GM21619 (cell line): Measurements from ENCODE around the gene SLC6A1.
"Not testable (repeated sequence)": the region's sequence is repeated elsewhere in the genome, so short reads cannot be mapped to it uniquely, and the experiment has no call there.

Experiments
- ATAC-seq: cut with Tn5 transposase; IDR thresholded peaks from one replicate; pipeline ENCODE4 v1.9.1; 2021; ENCODE audit not compliant: unreplicated experiment

The SLC6A1 gene

GRCh38 chr3:11057655-11058054 is 65.1 kb downstream of the SLC6A1 start:
- no peak for ATAC-seq

GRCh38 chr3:11059090-11059798 is 66.7 kb downstream of the SLC6A1 start:
- no peak for ATAC-seq

- no peak for ATAC-seq
Measured at GRCh38 chr3:11059799-11060115, 67.2 kb downstream of the SLC6A1 start.

- no peak for ATAC-seq
Measured at GRCh38 chr3:11060500-11061251, 68.1 kb downstream of the SLC6A1 start.

DNA sequence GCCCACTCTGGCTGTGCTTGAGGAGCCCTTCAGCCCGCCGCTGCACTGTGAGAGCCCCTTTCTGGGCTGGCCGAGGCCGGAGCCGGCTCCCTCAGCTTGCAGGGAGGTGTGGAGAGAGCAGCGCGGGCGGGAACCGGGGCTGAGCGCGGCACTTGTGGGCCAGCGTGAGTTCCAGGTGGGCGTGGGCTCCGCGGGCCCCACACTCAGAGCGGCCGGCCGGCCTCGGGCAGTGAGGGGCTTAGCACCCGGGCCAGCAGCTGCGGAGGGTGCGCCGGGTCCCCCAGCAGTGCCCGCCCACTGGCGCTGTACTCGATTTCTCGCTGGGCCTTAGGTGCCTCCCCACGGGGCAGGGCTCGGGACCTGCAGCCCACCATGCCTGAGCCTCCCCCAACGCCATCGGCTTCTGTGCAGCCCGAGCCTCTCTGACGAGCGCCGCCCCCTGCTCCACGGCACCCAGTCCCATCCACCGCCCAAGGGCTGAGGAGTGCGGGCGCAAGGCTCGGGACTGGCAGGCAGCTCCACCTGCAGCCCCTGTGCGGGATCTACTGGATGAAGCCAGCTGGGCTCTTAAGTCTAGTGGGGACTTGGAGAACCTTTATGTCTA is 68.8 kb downstream of the SLC6A1 start:
- not testable (repeated sequence) for ATAC-seq

- ATAC-seq: no peak
Measured at GRCh38 chr3:11062704-11063103, 70.2 kb downstream of the SLC6A1 start.

- ATAC-seq: no peak
Measured at GRCh38 chr3:11071096-11071755, 78.7 kb downstream of the SLC6A1 start.

GRCh38 chr3:11072631-11073030 is 80.1 kb downstream of the SLC6A1 start:
- ATAC-seq: no peak

DNA sequence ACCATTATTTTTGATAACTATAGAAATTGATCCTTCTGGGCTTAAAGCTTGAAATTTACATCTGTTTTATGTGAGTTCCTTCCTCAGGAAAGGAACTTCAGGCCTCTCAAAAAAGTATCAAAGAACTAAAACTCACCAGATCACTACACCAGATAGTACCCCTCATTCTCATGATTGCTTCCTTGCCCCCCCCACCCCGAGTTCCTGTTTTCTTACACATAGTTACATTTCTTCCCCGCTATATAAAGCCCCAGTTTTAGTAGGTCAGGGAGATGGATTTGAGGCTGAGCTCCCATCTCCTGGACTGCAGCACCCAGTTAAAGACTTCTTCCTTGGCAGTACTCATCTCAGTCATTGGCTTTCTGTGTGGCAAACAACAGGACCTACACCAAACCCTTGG is 81.5 kb downstream of the SLC6A1 start:
- no peak for ATAC-seq

DNA sequence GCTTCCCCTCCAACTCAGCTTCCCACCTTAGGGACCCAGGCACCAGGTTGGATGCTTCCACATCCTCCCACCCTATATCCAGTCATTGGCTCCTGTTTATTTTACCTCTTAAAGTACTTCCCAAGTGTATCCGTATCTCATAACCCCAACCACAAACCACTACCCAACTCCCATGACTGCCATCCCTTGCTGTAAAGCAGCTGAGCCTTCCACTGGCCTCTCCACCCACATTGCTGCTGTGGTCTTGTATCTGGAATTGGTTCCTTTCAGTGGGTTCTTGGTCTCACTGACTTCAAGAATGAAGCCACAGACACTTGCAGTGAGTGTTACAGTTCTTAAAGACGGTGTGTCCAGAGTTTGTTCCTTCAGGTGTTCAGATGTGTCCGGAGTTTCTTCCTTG is 81.9 kb downstream of the SLC6A1 start:
- no peak for ATAC-seq

- not testable (repeated sequence) for ATAC-seq
Measured at GRCh38 chr3:11075122-11075521, 82.6 kb downstream of the SLC6A1 start.

- no peak for ATAC-seq
Measured at GRCh38 chr3:11076711-11077110, 84.2 kb downstream of the SLC6A1 start.

GRCh38 chr3:11077466-11077865 is 84.9 kb downstream of the SLC6A1 start:
- no peak for ATAC-seq

DNA sequence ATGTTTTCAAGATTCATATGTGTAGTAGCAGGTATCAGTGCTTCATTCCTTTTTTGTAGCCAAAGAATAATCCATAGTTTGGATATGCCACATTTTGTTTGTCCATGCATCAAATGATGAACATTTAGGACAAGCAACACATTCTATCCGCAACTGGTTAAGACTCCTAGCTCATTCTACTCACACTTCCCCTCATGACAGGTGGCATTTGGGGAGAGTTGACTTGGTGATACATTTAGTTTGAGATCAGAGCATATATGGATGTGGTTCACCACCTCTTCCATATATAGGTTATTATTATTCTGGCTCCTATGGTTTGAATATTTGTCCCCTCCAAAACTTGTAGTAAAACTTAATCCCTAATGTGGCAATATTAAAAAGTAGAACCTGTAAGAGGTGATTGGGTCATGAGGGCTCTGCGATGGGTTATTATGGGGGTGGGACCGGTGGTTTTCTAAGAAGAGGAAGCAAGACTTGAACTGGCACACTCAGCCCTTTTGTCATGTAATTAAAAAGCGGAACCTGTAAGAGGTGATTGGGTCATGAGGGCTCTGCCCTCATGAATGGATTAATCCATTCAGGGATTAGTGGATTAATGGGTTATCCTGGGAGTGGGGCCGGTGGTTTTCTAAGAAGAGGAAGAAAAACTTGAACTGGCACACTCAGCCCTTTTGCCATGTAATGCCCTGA is 86.4 kb downstream of the SLC6A1 start:
- no peak for ATAC-seq

DNA sequence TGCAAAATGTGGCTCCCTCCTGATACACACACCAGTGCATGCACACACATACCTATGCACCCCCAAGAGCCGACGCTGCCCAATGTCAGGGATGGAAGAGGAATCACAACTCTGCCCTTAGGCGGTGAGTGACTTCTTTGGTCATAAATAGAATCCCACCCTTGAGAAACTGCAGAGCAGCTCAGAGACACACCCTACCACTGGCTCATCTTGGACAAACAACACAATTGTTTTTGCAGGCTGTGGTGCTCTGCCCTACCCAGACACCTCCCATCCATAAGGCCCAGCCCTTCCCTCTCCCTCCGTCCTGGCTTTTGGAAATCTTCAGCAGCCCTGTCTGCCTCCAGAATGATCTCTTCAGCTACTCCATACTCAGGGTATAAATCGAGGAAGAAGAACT is 87.9 kb downstream of the SLC6A1 start:
- no peak for ATAC-seq

DNA sequence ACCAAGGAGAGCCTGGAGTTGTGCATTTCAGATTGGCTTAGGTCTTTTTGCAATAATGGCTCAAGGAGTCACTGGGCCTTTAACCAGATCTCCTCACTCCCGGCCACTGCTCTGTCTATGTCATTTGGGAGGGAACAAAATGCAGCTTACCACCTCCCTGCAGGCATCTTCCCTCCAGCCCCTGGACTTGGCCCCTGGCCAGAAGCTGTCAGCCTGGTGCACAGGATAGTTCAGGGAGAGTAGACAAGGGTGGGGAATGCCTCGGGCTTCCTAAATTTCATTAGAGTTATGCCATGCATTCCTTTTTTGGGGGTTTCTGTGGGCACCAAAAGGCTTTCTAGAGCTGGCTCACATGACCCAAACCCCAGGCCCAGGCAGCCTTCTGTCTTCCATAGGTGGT is 91.5 kb downstream of the SLC6A1 start:
- no peak for ATAC-seq

- ATAC-seq: no peak
Measured at GRCh38 chr3:11084677-11085076, 92.1 kb downstream of the SLC6A1 start.

- ATAC-seq: no peak
Measured at GRCh38 chr3:11085093-11085840, 92.7 kb downstream of the SLC6A1 start.

- ATAC-seq: no peak
Measured at GRCh38 chr3:11086856-11087255, 94.3 kb downstream of the SLC6A1 start.

GRCh38 chr3:11088066-11088465 is 95.5 kb downstream of the SLC6A1 start:
- no peak for ATAC-seq

GRCh38 chr3:11088831-11089230 is 96.3 kb downstream of the SLC6A1 start:
- ATAC-seq: no peak
